ENCODE measurements around the gene CNKSR1. TPM values are rescaled to one million over a fixed set of nuclear protein-coding genes. Genes with fewer than 3 reads are reported as not detected.
A peak's percentile ranks its signal among the peaks of the same experiment; 100 is the strongest.

The CNKSR1 gene
- total RNA-seq, 1 donor from 2014 or later = not detected

GRCh38 chr1:26134466-26134865 is 42.8 kb upstream of the CNKSR1 start:
- Histone ChIP-seq H3K27me3 (no peaks in the 10 kb centered on the region), H3K4me3 (no peak overlapping the region), H3K9me3 (no peaks in the 10 kb centered on the region), H3K27ac (no peak overlapping the region), H3K4me1 (no peaks in the 10 kb centered on the region), H3K36me3 (no peaks in the 10 kb centered on the region)
- no peak for TF ChIP-seq CTCF (IDR thresholded peaks at IDR 0.05)
- DNase-seq (ENCODE audit: low spot score in 2 of 2) = no peak
- intact Hi-C loops (cut with DNase I) = no loop called here

GRCh38 chr1:26138974-26139558 is 38.2 kb upstream of the CNKSR1 start:
- Histone ChIP-seq H3K9me3 (no peaks in the 10 kb centered on the region), H3K27ac (no peak overlapping the region), H3K4me3 (no peak overlapping the region), H3K27me3 (no peaks in the 10 kb centered on the region), H3K36me3 (no peaks in the 10 kb centered on the region), H3K4me1 (no peaks in the 10 kb centered on the region)
- no peak for DNase-seq (ENCODE audit: low spot score in 2 of 2)
- intact Hi-C loops (cut with DNase I) = no loop called here
- no peak for TF ChIP-seq CTCF (IDR thresholded peaks at IDR 0.05)

GRCh38 chr1:26142159-26142558 is 35.1 kb upstream of the CNKSR1 start:
- no peaks in the 10 kb centered on the region for H3K36me3 ChIP-seq
- H3K9me3 ChIP-seq = no peaks in the 10 kb centered on the region
- no peak for TF ChIP-seq CTCF (IDR thresholded peaks at IDR 0.05)
- peak overlapping the region in 1 of 2 donors; percentile 17 for H3K4me3 ChIP-seq
- intact Hi-C loops (cut with DNase I) = no loop called here
- no peak overlapping the region for H3K27ac ChIP-seq
- DNase-seq (ENCODE audit: low spot score in 2 of 2) = no peak
- H3K4me1 ChIP-seq = no peaks in the 10 kb centered on the region
- peaks cover 5% of the 10 kb centered on the region for H3K27me3 ChIP-seq

GRCh38 chr1:26145041-26145959 is 32.0 kb upstream of the CNKSR1 start:
- H3K9me3 ChIP-seq = no peaks in the 10 kb centered on the region
- TF ChIP-seq CTCF (IDR thresholded peaks at IDR 0.05) = peak; percentile 57 to 78 (median 75)
- H3K4me1 ChIP-seq = no peaks in the 10 kb centered on the region
- H3K36me3 ChIP-seq = no peaks in the 10 kb centered on the region
- H3K27me3 ChIP-seq = peaks cover 5% of the 10 kb centered on the region
- peak in 1 of 2 donors; percentile 88 for DNase-seq (ENCODE audit: low spot score in 2 of 2)
- no peak overlapping the region for H3K4me3 ChIP-seq
- intact Hi-C loops (cut with DNase I) = loop anchor here (1.0 kb wide), 2 partner anchors 40 to 109 kb away; no protein-coding TSS in a partner anchor
- no peak overlapping the region for H3K27ac ChIP-seq

- DNase-seq (ENCODE audit: low spot score in 2 of 2) = no peak
- Histone ChIP-seq H3K4me1 (no peaks in the 10 kb centered on the region), H3K36me3 (no peaks in the 10 kb centered on the region), H3K27me3 (peaks cover 5% of the 10 kb centered on the region), H3K4me3 (no peak overlapping the region), H3K9me3 (no peaks in the 10 kb centered on the region), H3K27ac (no peak overlapping the region)
- intact Hi-C loops (cut with DNase I) = loop anchor here (1.0 kb wide), 2 partner anchors 41 to 110 kb away; no protein-coding TSS in a partner anchor
- no peak for TF ChIP-seq CTCF (IDR thresholded peaks at IDR 0.05)
Observed at GRCh38 chr1:26145960-26146294, 31.4 kb upstream of the CNKSR1 start.

Measured in ascending aorta (tissue), 2 donors.